Keratinocyte (primary cell): ENCODE data around the gene SAFB.

Experiments used
- EZH2 ChIP-seq: IDR thresholded peaks from one replicate; pipeline ENCODE4 v1.6.1; 2012; ENCODE audit warnings: inconsistent platforms, mild to moderate bottlenecking, low read length, moderate library complexity
- TF ChIP-seq, protein P1 (sequence below), 3 experiments: IDR thresholded peaks in 1 of 3; conservative IDR thresholded peaks in 1 of 3; optimal IDR thresholded peaks in 1 of 3; 2 replicates in 2 of 3; 3 replicates in 1 of 3; pipeline versions ENCODE3 to v1.5.1; 2011; ENCODE audit warnings: low read length in 3 of 3, mild to moderate bottlenecking in 3 of 3, moderate library complexity in 2 of 3, control low read depth in 1 of 3, inconsistent platforms in 1 of 3; ENCODE audit not compliant: insufficient read depth in 2 of 3; ENCODE audit errors: extremely low read depth in 1 of 3

- TF ChIP-seq, protein P1, sequence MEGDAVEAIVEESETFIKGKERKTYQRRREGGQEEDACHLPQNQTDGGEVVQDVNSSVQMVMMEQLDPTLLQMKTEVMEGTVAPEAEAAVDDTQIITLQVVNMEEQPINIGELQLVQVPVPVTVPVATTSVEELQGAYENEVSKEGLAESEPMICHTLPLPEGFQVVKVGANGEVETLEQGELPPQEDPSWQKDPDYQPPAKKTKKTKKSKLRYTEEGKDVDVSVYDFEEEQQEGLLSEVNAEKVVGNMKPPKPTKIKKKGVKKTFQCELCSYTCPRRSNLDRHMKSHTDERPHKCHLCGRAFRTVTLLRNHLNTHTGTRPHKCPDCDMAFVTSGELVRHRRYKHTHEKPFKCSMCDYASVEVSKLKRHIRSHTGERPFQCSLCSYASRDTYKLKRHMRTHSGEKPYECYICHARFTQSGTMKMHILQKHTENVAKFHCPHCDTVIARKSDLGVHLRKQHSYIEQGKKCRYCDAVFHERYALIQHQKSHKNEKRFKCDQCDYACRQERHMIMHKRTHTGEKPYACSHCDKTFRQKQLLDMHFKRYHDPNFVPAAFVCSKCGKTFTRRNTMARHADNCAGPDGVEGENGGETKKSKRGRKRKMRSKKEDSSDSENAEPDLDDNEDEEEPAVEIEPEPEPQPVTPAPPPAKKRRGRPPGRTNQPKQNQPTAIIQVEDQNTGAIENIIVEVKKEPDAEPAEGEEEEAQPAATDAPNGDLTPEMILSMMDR (optimal IDR thresholded peaks at IDR 0.05 in 1 of 3, IDR thresholded peaks at IDR 0.05 in 1 of 3, conservative IDR thresholded peaks at IDR 0.05 in 1 of 3; ENCODE audit: extremely low read depth in 1 of 3, insufficient read depth in 2 of 3, low read length in 3 of 3), result no peak
- no peak for TF ChIP-seq EZH2
Observed at GRCh38 chr19:5687360-5688198, 64.7 kb downstream of the SAFB start.
